HS-27A (cell line): ENCODE results near the gene ANO4.

Source experiments
- DNase-seq: peaks from one replicate; pipeline ENCODE4 v3.0.0-alpha.2; 2012; ENCODE audit warnings: low read depth, missing footprints

Gene ANO4

DNA sequence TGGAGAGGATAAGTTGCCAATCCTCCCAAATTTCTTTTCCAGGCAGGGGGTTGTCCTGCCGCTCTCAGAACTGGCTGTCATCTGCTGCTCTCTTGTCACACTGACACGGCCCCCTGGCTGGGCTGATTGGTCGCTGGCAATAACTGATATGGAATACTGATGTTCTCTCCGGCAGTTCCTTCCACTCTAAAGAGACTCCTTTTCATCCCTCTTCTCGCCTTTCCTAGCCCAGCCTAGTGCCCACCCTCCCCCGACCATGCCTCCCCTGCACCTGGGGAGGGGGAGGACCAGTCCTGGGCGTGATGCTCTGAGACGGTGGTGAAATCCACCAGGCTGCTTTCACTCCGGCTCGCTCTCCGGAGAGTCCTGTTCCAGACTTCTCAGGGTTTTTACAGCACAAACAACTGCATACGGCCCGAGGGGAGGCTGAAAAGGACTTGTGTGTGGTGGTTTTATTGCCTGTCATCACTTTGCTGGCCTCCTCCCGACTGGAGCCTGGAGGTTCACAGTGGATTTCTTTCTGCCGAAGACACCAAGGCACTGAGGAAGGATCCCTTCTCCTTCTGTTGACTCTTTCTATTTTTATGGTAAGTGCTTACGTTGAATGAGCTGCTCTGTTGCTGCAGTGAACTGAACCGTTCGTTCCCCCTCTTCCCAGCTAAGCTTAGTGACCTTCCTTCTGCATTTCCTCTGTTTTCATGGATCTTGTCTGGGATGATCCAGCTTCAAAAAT is at the start of gene ANO4:
Gene ANO4, plus strand, starts transcription at position 336 of the 733 bp plus-strand sequence. CDS start 107,010 bp downstream, outside the sequence.
- no peak for DNase-seq

DNA sequence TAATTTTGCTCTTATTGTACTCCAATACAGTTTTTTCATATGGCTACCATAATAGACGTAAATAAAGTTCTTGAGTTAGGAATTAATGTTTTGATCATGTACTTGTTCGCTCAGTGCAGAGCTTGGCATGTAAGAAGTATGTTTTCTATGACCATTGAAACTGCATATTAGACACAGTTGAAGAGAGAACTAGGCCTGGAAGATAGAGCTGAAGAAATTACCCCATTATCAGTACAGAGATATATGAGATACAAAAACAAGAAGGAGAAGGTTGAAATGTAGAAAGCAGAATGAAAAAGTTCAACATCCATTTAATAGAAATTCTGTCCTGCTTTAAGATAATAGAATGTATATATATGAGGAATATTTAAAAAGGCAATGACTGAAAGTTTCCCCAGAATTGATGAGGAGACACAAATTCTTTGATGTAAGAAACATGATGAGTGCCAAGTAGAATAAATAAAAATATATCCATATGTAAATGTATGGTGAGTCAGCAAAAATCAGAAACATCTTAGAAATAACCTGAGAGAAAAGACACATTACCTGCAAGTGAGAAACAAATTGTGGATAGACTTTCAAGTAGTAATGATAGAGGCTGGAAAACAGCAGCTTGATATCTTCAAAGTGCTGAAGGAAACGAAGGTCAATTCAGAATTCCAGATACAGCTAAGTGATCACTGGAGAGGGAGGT is 49.1 kb upstream of the ANO4 start:
- DNase-seq, result no peak

DNA sequence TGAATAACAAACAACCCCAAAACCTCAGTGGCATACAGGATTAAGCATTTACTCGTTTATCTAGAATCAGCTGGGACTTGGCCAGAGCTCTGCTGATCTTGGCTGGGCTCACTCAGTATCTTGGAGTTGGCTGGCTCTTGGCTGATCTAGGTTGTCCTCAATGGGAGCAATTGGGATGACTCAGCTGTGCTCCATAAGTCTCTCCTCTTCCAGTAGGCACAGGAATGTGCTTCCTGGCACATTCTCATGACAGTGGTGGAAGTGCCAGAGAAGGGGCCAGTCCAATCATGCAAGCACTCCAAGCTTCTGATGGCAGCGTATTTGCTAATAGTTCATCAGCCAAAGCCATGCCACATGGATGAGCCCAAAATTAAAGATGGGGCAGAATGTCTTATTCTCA is 41.7 kb upstream of the ANO4 start:
- no peak for DNase-seq

DNA sequence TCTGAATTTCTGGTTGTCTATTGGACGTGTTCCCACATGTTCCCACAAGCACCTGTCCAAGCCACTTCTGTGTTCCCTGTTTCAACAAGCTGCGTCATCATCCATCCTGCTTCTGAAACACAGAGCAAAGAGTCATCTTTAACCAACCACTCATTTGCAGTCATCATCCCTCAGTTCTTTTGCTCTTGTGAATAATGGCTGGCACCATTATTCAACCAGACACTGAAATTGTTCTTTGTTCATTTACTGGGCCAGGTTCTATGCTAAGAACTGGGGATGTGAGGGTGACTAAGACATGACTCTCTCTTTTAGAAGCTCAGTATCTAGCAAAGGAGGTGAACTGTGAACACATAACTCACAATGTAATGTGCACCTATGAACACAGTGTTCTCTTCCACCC is 40.7 kb upstream of the ANO4 start:
- DNase-seq, result no peak

DNA sequence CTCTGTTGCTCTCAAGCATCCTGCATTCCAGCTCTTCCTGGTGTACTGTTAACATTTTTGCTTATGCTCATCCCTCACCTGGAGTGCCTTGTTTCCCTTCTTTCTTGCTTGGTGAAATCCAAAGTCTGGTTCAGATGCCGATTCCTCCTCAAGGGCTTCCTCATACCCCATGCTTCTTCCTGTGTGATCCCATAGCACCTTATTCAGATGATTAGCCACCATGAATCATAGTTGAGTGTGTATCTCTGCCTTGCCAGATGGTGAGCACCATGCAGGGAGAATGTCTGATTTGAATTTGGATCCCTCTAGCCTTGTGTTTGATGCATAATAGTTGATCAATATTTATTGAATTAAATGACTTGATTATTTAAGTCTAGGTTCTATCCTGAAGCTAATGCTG is 39.4 kb upstream of the ANO4 start:
- no peak for DNase-seq

DNA sequence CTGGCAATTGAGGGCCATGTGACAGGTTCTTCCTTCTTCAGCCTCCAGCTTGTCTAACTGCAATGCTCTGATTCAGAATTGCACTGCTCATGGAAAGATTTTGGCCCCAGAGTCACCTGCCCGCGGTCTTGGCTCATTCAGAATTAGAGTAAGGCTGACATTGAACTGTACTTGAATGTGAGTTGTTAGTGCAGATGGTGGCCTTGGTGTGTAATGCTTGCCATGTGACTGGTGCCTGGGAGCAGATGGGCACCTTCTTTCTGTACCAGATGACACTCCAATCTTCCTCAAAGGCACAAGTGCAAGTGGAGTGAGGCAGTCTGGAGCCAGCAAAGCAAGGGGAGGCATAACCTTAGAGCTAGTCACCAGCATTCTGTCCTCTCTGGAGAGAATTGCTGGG is 36.5 kb upstream of the ANO4 start:
- DNase-seq, result no peak

DNA sequence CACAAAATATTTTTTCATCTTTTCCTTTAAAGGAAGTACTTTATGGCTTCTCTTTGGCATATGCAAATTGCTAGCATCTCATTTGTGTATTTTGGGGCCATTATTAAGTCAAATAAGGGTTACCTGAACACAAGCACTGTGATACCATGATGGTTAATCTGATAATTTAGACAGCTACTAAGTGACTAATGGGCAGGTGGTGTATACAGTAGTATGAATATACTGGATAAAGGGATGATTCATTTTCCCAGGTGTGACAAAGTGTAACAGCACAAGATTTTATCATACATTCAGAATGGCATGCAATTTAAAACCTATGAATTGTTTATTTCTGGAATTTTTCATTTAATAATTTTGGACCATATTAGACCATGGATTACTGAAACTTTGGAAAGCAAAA is 27.2 kb upstream of the ANO4 start:
- no peak for DNase-seq

DNA sequence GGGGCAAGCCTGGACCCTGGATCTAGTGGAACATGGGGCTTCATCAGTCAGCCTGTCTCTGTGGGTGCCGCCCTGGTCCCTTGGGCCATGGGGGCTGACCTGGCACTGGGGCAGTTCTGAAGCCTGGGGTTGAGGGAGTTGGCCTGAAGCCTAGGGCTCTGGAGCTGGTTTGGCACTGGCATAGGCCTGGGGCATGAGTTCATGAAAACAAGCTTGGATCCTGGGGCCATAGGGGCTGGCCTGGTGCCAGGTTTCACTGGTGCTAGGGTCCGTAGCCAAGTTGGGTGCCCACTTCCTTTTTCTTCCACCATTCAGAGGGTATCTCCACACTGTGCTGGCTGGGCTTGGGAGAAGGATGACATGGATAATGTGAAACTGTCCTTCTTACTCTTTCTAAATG is 26.6 kb upstream of the ANO4 start:
- DNase-seq, result no peak

DNA sequence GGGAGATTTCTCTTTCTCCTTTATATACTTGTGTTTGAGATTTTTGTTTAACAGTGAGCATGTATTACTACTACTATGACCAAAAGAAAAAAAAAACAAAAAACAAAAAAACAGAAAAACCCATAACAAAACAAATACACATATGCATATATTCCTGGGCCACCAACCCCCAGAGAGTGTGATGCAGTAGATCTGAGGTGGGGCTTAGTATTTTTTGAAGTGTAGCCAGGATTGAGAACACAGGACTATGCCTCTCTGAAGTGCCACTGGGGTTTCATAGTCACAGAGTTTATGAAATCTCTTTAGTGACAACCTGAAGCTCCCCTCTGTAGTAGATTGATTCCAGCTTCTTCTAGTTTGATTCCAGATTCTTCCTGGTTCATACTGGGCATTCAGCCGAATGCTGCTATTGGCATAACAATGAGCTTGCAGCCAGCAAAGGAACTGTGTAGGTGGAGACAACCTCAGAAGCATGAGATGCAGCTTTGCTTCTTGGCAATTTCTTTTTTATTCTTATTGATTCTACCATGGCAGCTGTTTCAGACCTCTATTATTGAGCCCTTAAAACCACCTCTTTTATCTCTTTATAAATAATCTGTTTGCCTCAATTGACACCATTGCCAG is 15.5 kb upstream of the ANO4 start:
- no peak for DNase-seq

DNA sequence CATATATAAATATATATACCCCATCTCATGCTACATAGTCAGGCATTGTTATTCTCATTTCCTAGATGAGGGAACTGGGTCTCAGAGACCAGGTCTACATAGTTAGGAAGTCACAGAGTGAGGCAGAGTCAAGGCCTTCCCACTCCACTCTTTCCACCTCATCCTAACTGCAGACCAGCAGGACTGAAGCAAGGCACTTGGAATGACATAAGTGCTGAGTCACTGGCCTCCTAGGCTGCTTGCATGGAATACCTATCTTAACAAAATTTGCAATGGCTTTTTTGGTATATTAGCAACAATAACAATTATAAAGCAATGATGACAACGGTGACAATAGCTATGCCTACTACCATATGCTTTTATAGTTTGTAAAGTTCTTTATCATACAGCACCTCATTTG is 5.4 kb upstream of the ANO4 start:
- DNase-seq, result no peak

DNA sequence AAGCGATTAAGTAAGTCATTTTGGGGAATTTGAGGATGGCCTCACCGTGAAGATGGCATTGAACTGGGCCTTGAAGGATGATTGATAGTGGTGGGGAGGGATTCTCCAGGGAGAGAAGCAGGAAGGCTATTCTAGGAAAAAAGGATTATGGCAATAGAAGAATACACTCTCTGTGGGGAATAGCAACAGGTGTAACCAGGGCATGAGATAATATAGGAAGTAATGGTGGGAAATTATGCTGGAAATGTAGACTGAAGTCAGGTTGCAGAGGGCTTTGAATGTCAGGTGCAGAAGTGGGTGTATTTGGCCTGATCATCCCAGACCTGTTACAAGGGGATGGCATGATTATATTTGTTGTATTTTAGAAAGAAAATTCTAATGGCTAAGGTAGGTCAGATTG is 4.6 kb upstream of the ANO4 start:
- DNase-seq, result no peak

DNA sequence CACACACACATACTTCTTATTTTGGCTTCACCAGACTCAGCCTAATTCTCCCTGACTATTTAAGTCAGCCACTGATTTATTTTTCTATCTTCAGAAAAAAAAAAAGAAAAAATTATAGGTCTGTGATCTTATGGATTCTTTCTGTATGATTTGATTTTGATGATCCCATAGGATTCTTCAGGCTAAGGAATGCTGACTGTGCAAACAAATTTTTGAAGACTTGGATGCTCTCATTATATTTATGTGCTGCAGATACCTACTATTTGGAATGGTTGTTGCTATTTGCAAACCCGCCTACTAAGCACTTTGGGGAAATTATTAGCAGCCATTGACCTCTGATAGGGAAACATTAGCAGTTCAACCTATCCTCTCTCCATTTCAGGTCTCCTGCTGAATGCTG is 4.0 kb upstream of the ANO4 start:
- no peak for DNase-seq

DNA sequence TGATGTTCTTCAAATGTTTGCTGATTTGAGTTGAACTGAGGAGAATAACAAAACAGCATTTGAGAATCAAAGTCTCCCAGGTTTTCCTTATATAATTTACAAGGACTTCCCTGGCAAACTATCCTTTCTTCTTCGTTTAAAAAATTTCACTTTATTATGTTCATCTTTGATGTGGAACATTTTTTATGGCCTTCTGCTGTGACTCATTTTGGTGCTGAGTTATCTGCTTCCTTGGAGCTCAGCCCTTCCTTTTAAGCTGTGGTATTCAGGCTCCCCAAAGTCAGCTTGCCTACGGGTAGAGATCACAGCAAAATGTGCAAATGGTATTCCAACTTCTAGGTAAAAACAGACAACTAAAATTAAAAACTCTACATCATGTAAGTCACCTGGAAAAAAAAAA is 1.4 kb upstream of the ANO4 start:
- DNase-seq, result no peak

DNA sequence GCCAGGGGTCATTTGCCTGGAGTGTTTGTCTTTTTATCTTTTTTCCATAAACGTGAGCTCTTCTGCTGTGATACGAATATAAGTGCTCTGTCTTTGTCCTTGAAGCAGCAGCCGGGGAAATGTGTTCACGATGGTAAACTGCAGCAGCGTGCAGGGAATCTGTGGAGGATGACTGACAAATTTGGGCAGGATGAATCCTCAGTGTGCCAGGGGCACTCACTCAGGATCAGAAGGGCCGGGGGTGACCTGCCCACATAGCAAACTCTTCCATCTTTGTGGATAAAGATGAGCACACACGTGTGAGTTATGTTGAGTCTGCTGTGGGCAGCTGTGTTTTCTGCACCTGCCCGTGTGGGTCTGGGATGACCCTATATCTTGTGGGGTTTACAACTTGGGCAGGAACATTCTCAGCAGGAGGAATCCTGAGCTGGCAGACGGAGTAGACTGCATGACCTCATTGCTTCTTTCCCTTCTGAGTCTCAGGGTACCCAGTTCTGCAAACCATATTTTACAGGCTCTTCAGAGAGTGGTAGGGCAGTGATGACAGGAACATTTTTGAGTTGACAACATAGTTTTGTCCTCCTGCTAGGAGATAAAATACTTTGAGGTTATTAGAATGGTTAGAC is 711 bp downstream of the ANO4 start:
- no peak for DNase-seq

DNA sequence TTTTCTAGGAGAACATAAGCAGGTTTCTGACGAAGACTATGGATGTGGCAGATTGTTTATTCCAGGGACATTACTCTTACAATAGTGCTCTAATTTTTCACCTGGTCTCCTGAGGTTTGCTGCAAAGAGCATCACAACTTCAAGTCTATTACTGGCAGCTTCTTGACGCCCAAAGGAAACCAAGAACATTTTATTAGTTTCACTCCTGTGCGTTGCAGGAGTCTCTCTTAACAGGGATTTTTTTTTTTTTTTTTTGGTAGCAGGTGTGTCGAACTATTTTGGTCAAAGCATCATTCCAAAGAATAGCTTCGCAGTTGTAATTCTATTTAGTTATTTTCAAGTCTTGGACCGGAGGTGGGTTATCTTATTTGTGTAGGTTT is 1.2 kb downstream of the ANO4 start:
- DNase-seq, result no peak

DNA sequence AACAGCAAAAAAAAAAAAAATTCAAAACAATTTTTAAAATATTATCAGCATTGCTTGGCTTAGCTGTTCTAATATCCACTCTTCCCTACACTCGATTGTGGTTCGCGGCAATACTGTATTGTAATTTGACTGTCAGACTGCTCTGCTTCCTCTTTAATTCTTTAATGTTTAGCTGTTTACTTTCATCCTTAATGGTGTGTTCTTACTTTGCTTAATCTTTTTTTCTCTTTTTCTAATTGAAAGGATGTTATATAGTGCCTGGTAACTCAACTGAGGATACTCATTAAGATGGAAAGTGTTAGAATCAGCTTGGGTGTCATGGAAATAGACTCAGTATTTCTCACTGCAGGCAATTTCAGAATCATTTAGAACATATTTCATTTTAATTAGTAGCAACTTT is 2.0 kb downstream of the ANO4 start:
- DNase-seq, result no peak

DNA sequence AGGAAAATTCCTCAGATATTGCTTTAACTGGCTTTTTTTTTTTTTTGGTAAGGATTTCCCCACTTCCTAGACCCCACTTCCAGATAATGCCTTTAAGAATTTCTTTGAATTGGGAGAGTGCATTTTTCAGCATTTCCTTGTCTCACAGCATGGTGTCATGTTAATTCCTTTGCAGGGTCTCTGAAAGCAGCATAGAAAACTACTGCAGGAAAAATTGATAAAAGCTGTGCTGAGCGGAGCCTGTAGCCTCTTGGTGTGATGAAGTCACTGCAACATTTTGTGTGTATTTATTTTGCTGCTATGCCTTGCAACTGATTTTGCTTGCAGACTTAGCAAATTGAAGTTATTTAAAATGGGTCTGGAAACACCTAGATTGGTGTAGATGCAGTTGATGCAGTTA is 2.7 kb downstream of the ANO4 start:
- no peak for DNase-seq

DNA sequence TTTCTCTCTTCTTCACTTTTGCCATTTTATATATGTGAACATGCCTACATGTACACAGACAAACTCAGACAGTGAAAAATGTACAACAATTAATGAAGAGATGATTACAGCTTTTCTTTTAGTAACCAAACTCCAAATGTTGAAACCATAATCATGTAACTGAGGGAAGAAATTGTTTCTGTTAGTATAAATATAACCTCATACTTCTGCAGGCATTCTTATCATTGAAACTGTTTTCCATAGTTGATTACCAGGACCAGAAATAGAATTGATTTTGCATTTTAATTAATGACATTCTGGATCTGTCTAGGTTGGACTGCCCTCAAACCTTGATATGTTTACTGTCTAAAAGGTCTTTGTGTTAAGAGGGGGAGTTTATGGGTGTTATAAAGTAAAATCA is 3.2 kb downstream of the ANO4 start:
- DNase-seq, result no peak

DNA sequence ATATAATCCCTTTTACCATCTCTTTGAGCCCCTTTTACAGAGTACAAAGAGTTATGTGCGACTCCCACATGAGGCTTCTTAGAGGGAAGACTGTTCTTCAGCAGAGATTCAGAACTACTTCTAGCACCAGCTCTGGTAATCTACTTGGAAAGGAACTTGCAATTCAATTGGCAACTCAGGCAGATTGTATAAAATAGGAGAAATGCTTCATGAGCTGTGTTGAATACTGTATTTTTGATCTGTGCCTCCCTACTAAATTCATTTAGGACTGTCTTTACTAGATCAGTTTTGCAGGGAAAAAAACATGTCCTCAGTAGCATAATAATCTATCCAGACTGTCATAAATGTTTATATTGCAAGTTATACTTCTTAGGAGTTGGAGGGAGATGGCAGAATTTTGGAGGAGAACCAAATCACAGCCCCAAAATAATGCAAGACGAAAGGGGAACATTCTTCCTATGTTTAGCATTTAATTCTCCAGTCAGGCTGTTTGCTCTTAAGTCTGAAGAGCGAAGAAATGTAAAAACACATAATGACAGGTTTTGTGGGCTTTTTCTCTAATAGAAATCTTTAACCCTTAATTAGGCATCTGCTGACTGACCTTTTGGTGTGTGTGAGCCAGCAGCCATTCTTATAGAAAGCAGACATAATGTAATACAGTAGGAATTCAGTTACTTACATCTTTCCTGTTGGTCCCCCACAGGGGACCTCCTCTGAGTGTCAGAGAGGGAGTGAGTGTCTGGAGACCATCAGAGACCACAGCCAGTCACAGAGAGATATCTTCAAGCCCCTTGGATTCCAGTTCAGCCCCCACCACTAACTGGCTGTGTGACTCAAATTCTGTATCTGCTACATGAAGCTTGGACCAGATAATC is 3.9 kb downstream of the ANO4 start:
- DNase-seq, result no peak

DNA sequence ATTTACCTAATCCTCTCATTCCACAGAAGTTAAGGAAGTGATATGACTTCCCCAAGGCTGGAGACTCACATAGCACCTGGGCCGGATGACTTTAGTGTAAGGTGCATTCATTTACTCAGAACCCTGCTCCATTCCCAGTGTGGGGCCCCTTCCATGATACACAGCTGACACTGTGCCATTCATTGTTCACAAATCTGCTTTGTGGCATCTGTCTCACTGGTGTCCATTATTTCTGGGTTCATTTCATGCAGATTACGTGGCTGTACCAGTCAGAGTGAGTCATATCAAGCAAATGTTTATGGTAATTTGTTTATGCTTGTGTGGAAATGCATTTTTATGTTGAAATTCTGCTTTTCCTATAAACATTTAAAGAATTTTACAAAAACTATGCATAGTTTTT is 5.2 kb downstream of the ANO4 start:
- DNase-seq, result no peak

DNA sequence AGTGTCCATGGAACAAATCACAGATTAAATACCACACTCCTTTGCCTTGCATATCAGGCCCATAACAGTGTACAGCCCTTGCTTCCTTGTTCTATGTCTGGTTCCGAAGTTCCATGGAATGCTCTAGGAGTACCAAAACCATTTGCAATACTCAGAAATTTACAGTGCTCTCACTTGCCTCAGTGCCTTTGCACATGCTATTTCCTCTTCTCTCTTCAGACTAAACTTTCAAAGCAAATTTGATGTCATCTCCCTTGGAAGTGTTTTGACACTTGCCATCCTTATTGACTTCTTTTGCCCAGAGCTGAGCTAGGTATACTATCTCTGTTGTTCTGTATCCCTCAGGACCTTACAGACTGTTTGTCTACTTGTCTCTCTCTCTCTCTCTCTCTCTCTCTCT is 6.1 kb downstream of the ANO4 start:
- DNase-seq, result no peak

DNA sequence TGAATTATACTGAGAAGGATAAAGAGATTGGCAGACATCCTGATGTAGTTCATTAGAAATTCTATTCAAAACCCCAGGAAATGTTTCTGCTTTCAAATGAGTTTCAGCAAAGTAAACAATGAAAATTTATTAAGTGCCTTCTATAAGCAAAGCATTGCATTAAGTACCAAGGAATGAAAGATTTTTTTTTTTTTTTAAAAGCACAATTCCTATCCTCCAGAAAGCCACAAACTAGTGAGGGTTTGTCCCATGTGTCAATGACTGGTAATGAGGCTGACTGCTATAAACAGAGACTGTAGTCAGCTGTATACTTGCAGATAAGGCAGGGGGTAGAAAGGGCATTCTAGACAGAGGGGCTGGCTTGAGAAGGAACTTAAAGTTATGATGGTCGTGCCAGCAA is 6.7 kb downstream of the ANO4 start:
- no peak for DNase-seq
